Measurements from ENCODE around the gene PRDM16. TPM values are rescaled to one million over a fixed set of nuclear protein-coding genes. Genes with fewer than 3 reads are reported as not detected.

The PRDM16 gene
- total and polyA plus RNA-seq, 2 experiments from 2014 or later: 0.14 to 0.16 TPM

- TF ChIP-seq ZNF462 (CRISPR knock-in tag; IDR thresholded peaks at IDR 0.05) (no peak), STAT1 (IDR thresholded peaks at IDR 0.05; ENCODE audit: unreplicated experiment) (no peak), ZNF114 (CRISPR knock-in tag; IDR thresholded peaks at IDR 0.05) (no peak), EZH2 (IDR thresholded peaks at IDR 0.05; ENCODE audit: low read depth, unreplicated experiment) (no peak)
These were observed 86.3 kb downstream of the PRDM16 start (continued) for GRCh38 chr1:3155056-3155925.

GRCh38 chr1:3155926-3156220, 86.9 kb downstream of the PRDM16 start:
- no peak for DNase-seq (ENCODE audit: low spot score)
- Histone ChIP-seq H3K27ac (ENCODE audit: low read depth) (no peak overlapping the region), H3K4me2 (no peak overlapping the region), H3K79me2 (replicated peaks; ENCODE audit: insufficient read depth) (no peaks in the 10 kb centered on the region), H3F3A (replicated peaks; ENCODE audit: low read depth) (no peaks in the 10 kb centered on the region), H3K4me3 (no peak overlapping the region), H4K20me1 (replicated peaks; ENCODE audit: insufficient read depth) (no peaks in the 10 kb centered on the region), H3K27me3 (ENCODE audit: insufficient read depth) (no peaks in the 10 kb centered on the region), H3K36me3 (ENCODE audit: insufficient read depth) (no peaks in the 10 kb centered on the region), H3K4me1 (ENCODE audit: insufficient read depth) (no peaks in the 10 kb centered on the region), H3K9me2 (ENCODE audit: insufficient read depth) (no peaks in the 10 kb centered on the region), H2AFZ (no peak overlapping the region)
- H3K4me3 Mint-ChIP-seq: no peak overlapping the region
- peaks cover 3% of the 10 kb centered on the region; the same call in 1 of the 3 replicates for H3K4me1 Mint-ChIP-seq
- no peak overlapping the region for H3K27ac Mint-ChIP-seq
- ATAC-seq: no peak
- H3K27me3 Mint-ChIP-seq (ENCODE audit: insufficient read depth, low read depth, poor library complexity): peaks cover 8% of the 10 kb centered on the region
- no peaks in the 10 kb centered on the region for H3K9me3 Mint-ChIP-seq
- H3K36me3 Mint-ChIP-seq (ENCODE audit: low read depth): no peaks in the 10 kb centered on the region
- no peak for TF ChIP-seq EZH2 (IDR thresholded peaks at IDR 0.05; ENCODE audit: low read depth, unreplicated experiment)
- no peak for TF ChIP-seq ETS1 (IDR thresholded peaks at IDR 0.05)
- TF ChIP-seq CTCF (conservative IDR thresholded peaks at IDR 0.05; ENCODE audit: low read depth in 2 of 2): no peak

Data from GM23338 (cell line).